ENCODE data around the gene DUSP1.
"Not testable (repeated sequence)": the region's sequence is repeated elsewhere in the genome, so short reads cannot be mapped to it uniquely, and the experiment has no call there.

The DUSP1 gene

GRCh38 chr5:172797771-172798191, 26.8 kb upstream of the DUSP1 start:
- no peak for DNase-seq (ENCODE audit: low read depth in 3 of 3)

- DNase-seq (ENCODE audit: low read depth in 3 of 3) = no peak
These were observed 25.3 kb upstream of the DUSP1 start for GRCh38 chr5:172796306-172796705.

- DNase-seq (ENCODE audit: low read depth in 3 of 3) = no peak
These were observed 24.5 kb upstream of the DUSP1 start for GRCh38 chr5:172795318-172795977.

GRCh38 chr5:172793577-172794488, 22.8 kb upstream of the DUSP1 start:
- DNase-seq (ENCODE audit: low read depth in 3 of 3) = no peak

- DNase-seq (ENCODE audit: low read depth in 3 of 3) = no peak
These were observed 21.9 kb upstream of the DUSP1 start for GRCh38 chr5:172792701-172793570.

- DNase-seq (ENCODE audit: low read depth in 3 of 3) = no peak
These were observed 20.9 kb upstream of the DUSP1 start for GRCh38 chr5:172791726-172792445.

GRCh38 chr5:172791286-172791685, 20.3 kb upstream of the DUSP1 start:
- no peak for DNase-seq (ENCODE audit: low read depth in 3 of 3)

GRCh38 chr5:172790496-172790889, 19.5 kb upstream of the DUSP1 start:
- DNase-seq (ENCODE audit: low read depth in 3 of 3) = no peak

- DNase-seq (ENCODE audit: low read depth in 3 of 3) = no peak
These were observed 18.9 kb upstream of the DUSP1 start for GRCh38 chr5:172789687-172790495.

GRCh38 chr5:172788771-172789686, 18.0 kb upstream of the DUSP1 start:
- no peak for DNase-seq (ENCODE audit: low read depth in 3 of 3)

- not testable (repeated sequence) for DNase-seq (ENCODE audit: low read depth in 3 of 3)
These were observed 16.5 kb upstream of the DUSP1 start for GRCh38 chr5:172787538-172787937.

- no peak for DNase-seq (ENCODE audit: low read depth in 3 of 3)
These were observed 15.9 kb upstream of the DUSP1 start for GRCh38 chr5:172786736-172787462.

GRCh38 chr5:172785429-172786088, 14.6 kb upstream of the DUSP1 start:
- DNase-seq (ENCODE audit: low read depth in 3 of 3) = no peak

- DNase-seq (ENCODE audit: low read depth in 3 of 3) = not testable (repeated sequence)
These were observed 13.2 kb upstream of the DUSP1 start for GRCh38 chr5:172784162-172784561.

GRCh38 chr5:172783319-172783718, 12.3 kb upstream of the DUSP1 start:
- DNase-seq (ENCODE audit: low read depth in 3 of 3) = not testable (repeated sequence)

- no peak for DNase-seq (ENCODE audit: low read depth in 3 of 3)
These were observed 11.4 kb upstream of the DUSP1 start for GRCh38 chr5:172782169-172783039.

GRCh38 chr5:172779691-172780341, 8.8 kb upstream of the DUSP1 start:
- DNase-seq (ENCODE audit: low read depth in 3 of 3) = no peak

Data from stimulated activated CD4-positive, alpha-beta T cell treated with anti-CD3 and anti-CD28 coated beads, TNF-alpha, amount 100 ng/mL, for 24 hours (primary cell).